ENCODE data around the gene STON2.

STON2 gene

GRCh38 chr14:81418057-81418790, 18.1 kb upstream of the STON2 start:
- DNase-seq, result no peak

GRCh38 chr14:81416981-81417380, 16.9 kb upstream of the STON2 start:
- no peak for DNase-seq

GRCh38 chr14:81416194-81416952, 16.2 kb upstream of the STON2 start:
- no peak for DNase-seq

GRCh38 chr14:81415781-81416180, 15.7 kb upstream of the STON2 start:
- no peak for DNase-seq

- no peak for DNase-seq
These were observed 14.0 kb upstream of the STON2 start for GRCh38 chr14:81414123-81414522.

GRCh38 chr14:81412779-81413178, 12.7 kb upstream of the STON2 start:
- DNase-seq, result no peak

- DNase-seq, result no peak
These were observed 8.5 kb upstream of the STON2 start for GRCh38 chr14:81408595-81408994.

GRCh38 chr14:81406863-81407262, 6.7 kb upstream of the STON2 start:
- DNase-seq, result no peak

GRCh38 chr14:81402123-81402495, 2.0 kb upstream of the STON2 start:
- no peak for DNase-seq

- no peak for DNase-seq
These were observed 1.4 kb upstream of the STON2 start for GRCh38 chr14:81401420-81402122.

- DNase-seq, result no peak
These were observed 728 bp upstream of the STON2 start for GRCh38 chr14:81400852-81401251.

GRCh38 chr14:81398196-81398891, 1.8 kb downstream of the STON2 start:
- no peak for DNase-seq

- no peak for DNase-seq
These were observed 4.0 kb downstream of the STON2 start for GRCh38 chr14:81396113-81396512.

GRCh38 chr14:81394739-81395138, 5.4 kb downstream of the STON2 start:
- DNase-seq, result no peak

GRCh38 chr14:81392976-81393643, 7.0 kb downstream of the STON2 start:
- DNase-seq, result no peak

- no peak for DNase-seq
These were observed 8.1 kb downstream of the STON2 start for GRCh38 chr14:81392052-81392451.

- no peak for DNase-seq
These were observed 9.4 kb downstream of the STON2 start for GRCh38 chr14:81390696-81391095.

GRCh38 chr14:81388336-81388735, 11.8 kb downstream of the STON2 start:
- no peak for DNase-seq

GRCh38 chr14:81386290-81386745, 13.8 kb downstream of the STON2 start:
- no peak for DNase-seq

GRCh38 chr14:81385886-81386285, 14.2 kb downstream of the STON2 start:
- no peak for DNase-seq

- DNase-seq, result no peak
These were observed 14.7 kb downstream of the STON2 start for GRCh38 chr14:81385419-81385818.

- no peak for DNase-seq
These were observed 15.2 kb downstream of the STON2 start for GRCh38 chr14:81384900-81385299.

Measured in activated CD4-positive, CD25-positive, alpha-beta regulatory T cell treated with anti-CD3 and anti-CD28 coated beads, Interleukin-2, amount 50 U/mL, for 72 hours (primary cell).